ENCODE measurements around the gene DNAJC16.

Gene DNAJC16

GRCh38 chr1:15578921-15579682, 52.5 kb downstream of the DNAJC16 start:
- no peak for TF ChIP-seq CTCF (conservative IDR thresholded peaks at IDR 0.05; ENCODE audit: low read depth)
- no peak overlapping the region for H3K27ac ChIP-seq
- ChIA-PET POLR2A (ENCODE audit: low non-redundant PET) (no interaction called here), CTCF (no interaction called here)
- DNase-seq (ENCODE audit: low spot score), result no peak

GRCh38 chr1:15579683-15580047, 53.0 kb downstream of the DNAJC16 start:
- no peak overlapping the region for H3K27ac ChIP-seq
- no peak for DNase-seq (ENCODE audit: low spot score)
- TF ChIP-seq CTCF (conservative IDR thresholded peaks at IDR 0.05; ENCODE audit: low read depth), result no peak
- CTCF ChIA-PET, result no interaction called here
- POLR2A ChIA-PET (ENCODE audit: low non-redundant PET), result no interaction called here

- no peak for TF ChIP-seq CTCF (conservative IDR thresholded peaks at IDR 0.05; ENCODE audit: low read depth)
- ChIA-PET CTCF (no interaction called here), POLR2A (ENCODE audit: low non-redundant PET) (no interaction called here)
- no peak for DNase-seq (ENCODE audit: low spot score)
- H3K27ac ChIP-seq, result no peak overlapping the region
Measured at GRCh38 chr1:15583016-15583706, 56.5 kb downstream of the DNAJC16 start.

- POLR2A ChIA-PET (ENCODE audit: low non-redundant PET), result no interaction called here
- CTCF ChIA-PET, result interaction anchor here (0.6 kb wide), 2 partner anchors 17 to 105 kb away, joined by 3 read pairs; no protein-coding TSS in a partner anchor
- peak within 1 kb of the TSS; percentile 19 for H3K27ac ChIP-seq
Measured at GRCh38 chr1:15584489-15585363, 58.1 kb downstream of the DNAJC16 start, which contains the start of gene AGMAT. Gene AGMAT (minus strand): TSS chr1:15585051. CDS start chr1:15584967, 84 bp downstream.

GRCh38 chr1:15592285-15592684, 65.6 kb downstream of the DNAJC16 start:
- H3K27ac ChIP-seq, result no peak overlapping the region; the same call in 1 of the 2 replicates
- DNase-seq (ENCODE audit: low spot score), result no peak
- POLR2A ChIA-PET (ENCODE audit: low non-redundant PET), result no interaction called here
- TF ChIP-seq CTCF (conservative IDR thresholded peaks at IDR 0.05; ENCODE audit: low read depth), result no peak
- CTCF ChIA-PET, result interaction anchor here (0.7 to 0.8 kb wide), 2 partner anchors 99 to 149 kb away, joined by 5 to 7 read pairs; no protein-coding TSS in a partner anchor

More at GRCh38 chr1:15584489-15585363, 58.1 kb downstream of the DNAJC16 start, which contains the start of gene AGMAT:
- no peak for DNase-seq (ENCODE audit: low spot score)
- peak; percentile 34 for TF ChIP-seq CTCF (conservative IDR thresholded peaks at IDR 0.05; ENCODE audit: low read depth)

Measured in RWPE1 (cell line).